IMR-90 (cell line): ENCODE measurements around the gene XYLT2.

ENCODE experiments used
- CEBPB ChIP-seq: IDR thresholded peaks from 2 replicates; pipeline ENCODE4 v1.6.1; 2012; ENCODE audit warnings: low read depth, low read length, improper control_type of control experiment
- FOS ChIP-seq: fragments of 150-350 bp; IDR thresholded peaks from 2 replicates; pipeline ENCODE4 v1.6.1; 2016; ENCODE audit warnings: low read depth, low read length
- NFE2L2 ChIP-seq: fragments of 150-350 bp; IDR thresholded peaks from 2 replicates; pipeline ENCODE4 v1.6.1; 2016; ENCODE audit warnings: low read depth, mild to moderate bottlenecking, low read length
- POLR2A ChIP-seq: IDR thresholded peaks from 2 replicates; pipeline ENCODE4 v1.6.1; 2012; ENCODE audit warnings: mild to moderate bottlenecking, low read depth, low read length
- RAD21 ChIP-seq: IDR thresholded peaks from 2 replicates; pipeline ENCODE4 v1.6.1; 2012; ENCODE audit warnings: low read length, improper control_type of control experiment
- RCOR1 ChIP-seq: IDR thresholded peaks from 2 replicates; pipeline ENCODE4 v1.6.1; 2012; ENCODE audit warnings: mild to moderate bottlenecking, low read length, improper control_type of control experiment; ENCODE audit not compliant: insufficient replicate concordance
- RFX5 ChIP-seq: IDR thresholded peaks from 2 replicates; pipeline ENCODE4 v1.8.0; 2012; ENCODE audit warnings: low read depth, mild to moderate bottlenecking, low read length, moderate library complexity
- TF ChIP-seq, protein P1 (sequence below): conservative IDR thresholded peaks from 2 replicates; pipeline ENCODE4 v1.5.1; 2012; ENCODE audit warnings: mild to moderate bottlenecking, low read depth, low read length, improper control_type of control experiment
- TF ChIP-seq, protein P2 (sequence below): fragments of 150-350 bp; IDR thresholded peaks from 2 replicates; pipeline ENCODE4 v1.6.1; 2017; ENCODE audit warnings: mild to moderate bottlenecking, antibody characterized with exemption, low read length, low read depth

DNA sequence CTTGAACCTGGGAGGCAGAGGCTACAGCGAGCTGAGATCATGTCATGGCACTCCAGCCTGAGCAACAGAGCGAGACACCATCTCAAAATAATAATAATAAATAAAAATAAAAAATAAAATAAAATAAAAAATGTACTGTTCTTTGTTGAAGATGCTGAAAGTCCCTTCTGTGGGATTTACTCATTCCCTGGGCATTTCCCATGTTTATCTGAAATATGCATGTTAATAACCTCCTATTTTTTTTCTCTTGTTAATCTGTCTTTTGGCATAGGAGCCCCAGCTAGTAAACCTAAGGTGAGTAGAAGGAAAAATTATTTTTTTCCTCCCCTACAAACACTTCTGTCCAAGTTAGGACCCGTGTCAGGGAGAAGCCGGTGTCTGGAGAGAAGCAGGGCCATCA is 37.3 kb upstream of the XYLT2 start:
- no peak for TF ChIP-seq NFE2L2
- no peak for TF ChIP-seq RAD21
- TF ChIP-seq FOS = no peak
- TF ChIP-seq, protein P1, sequence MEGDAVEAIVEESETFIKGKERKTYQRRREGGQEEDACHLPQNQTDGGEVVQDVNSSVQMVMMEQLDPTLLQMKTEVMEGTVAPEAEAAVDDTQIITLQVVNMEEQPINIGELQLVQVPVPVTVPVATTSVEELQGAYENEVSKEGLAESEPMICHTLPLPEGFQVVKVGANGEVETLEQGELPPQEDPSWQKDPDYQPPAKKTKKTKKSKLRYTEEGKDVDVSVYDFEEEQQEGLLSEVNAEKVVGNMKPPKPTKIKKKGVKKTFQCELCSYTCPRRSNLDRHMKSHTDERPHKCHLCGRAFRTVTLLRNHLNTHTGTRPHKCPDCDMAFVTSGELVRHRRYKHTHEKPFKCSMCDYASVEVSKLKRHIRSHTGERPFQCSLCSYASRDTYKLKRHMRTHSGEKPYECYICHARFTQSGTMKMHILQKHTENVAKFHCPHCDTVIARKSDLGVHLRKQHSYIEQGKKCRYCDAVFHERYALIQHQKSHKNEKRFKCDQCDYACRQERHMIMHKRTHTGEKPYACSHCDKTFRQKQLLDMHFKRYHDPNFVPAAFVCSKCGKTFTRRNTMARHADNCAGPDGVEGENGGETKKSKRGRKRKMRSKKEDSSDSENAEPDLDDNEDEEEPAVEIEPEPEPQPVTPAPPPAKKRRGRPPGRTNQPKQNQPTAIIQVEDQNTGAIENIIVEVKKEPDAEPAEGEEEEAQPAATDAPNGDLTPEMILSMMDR = no peak
- no peak for TF ChIP-seq POLR2A
- TF ChIP-seq, protein P2, sequence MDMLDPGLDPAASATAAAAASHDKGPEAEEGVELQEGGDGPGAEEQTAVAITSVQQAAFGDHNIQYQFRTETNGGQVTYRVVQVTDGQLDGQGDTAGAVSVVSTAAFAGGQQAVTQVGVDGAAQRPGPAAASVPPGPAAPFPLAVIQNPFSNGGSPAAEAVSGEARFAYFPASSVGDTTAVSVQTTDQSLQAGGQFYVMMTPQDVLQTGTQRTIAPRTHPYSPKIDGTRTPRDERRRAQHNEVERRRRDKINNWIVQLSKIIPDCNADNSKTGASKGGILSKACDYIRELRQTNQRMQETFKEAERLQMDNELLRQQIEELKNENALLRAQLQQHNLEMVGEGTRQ = no peak
- no peak for TF ChIP-seq RCOR1
- no peak for TF ChIP-seq CEBPB
- TF ChIP-seq RFX5 = no peak
